ENCODE measurements around the gene SHCBP1. TPM values are rescaled to one million over a fixed set of nuclear protein-coding genes. Genes with fewer than 3 reads are reported as not detected.
"Not testable (repeated sequence)": the region's sequence is repeated elsewhere in the genome, so short reads cannot be mapped to it uniquely, and the experiment has no call there.

SHCBP1 gene
- total and polyA plus RNA-seq, 2 donors (not counting 1 experiment from before 2014, with no cell fraction given) = 1.1 to 1.7 TPM

DNA sequence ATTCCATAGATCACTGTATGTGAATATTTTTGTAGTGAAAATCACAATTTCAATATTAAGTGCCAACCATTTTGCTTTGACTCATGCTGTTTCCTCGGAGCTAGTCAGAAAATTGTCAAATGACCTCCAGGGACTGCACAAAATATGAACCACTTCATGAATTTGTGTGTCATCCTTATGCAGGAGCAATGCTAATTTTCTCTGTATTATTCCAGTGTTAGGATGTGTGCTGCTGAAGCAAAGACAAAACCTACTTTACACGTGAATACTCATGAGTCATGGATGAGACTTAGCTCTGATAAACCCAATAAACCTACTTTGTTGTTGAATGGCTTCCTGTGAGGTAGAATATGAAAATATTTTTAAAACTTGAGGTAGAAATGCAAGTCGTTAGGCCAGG lies 65.2 kb downstream of the SHCBP1 start:
- H3K9ac ChIP-seq (ENCODE audit: low read length) = no peak overlapping the region
- no peak overlapping the region for H3K4me3 ChIP-seq (ENCODE audit: control extremely low read depth in 1 of 5, extremely low read depth in 1 of 5, insufficient read depth in 1 of 5, low read depth in 2 of 5, low read length in 4 of 5)
- intact Hi-C loops (cut with micrococcal nuclease) = loop anchor here (10.0 kb wide), 1 partner anchor 369 kb away; no protein-coding TSS in a partner anchor
- H3K27me3 ChIP-seq (replicated peaks in 1 of 4; ENCODE audit: control extremely low read depth in 1 of 4, control insufficient read depth in 3 of 4, insufficient read depth in 4 of 4, low read length in 3 of 4) = no peaks in the 10 kb centered on the region
- 62% methylated on average over 2 of the region's 3 CpGs for WGBS (ENCODE audit: insufficient coverage)
- H3K27ac Mint-ChIP-seq = no peak overlapping the region
- ChIA-PET CTCF (interaction anchor here (0.9 to 7.6 kb wide), 5 partner anchors 13 to 1609 kb away, joined by 3 to 92 read pairs (median 3); no protein-coding TSS in a partner anchor), POLR2A (no interaction called here)
- H2AFZ ChIP-seq (ENCODE audit: insufficient read depth, low read depth, low read length, poor library complexity, severe bottlenecking) = no peak overlapping the region
- TF ChIP-seq, protein P1, sequence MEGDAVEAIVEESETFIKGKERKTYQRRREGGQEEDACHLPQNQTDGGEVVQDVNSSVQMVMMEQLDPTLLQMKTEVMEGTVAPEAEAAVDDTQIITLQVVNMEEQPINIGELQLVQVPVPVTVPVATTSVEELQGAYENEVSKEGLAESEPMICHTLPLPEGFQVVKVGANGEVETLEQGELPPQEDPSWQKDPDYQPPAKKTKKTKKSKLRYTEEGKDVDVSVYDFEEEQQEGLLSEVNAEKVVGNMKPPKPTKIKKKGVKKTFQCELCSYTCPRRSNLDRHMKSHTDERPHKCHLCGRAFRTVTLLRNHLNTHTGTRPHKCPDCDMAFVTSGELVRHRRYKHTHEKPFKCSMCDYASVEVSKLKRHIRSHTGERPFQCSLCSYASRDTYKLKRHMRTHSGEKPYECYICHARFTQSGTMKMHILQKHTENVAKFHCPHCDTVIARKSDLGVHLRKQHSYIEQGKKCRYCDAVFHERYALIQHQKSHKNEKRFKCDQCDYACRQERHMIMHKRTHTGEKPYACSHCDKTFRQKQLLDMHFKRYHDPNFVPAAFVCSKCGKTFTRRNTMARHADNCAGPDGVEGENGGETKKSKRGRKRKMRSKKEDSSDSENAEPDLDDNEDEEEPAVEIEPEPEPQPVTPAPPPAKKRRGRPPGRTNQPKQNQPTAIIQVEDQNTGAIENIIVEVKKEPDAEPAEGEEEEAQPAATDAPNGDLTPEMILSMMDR (IDR thresholded peaks at IDR 0.05) = no peak
- no peak for TF ChIP-seq EZH2 (IDR thresholded peaks at IDR 0.05; ENCODE audit: borderline replicate concordance, insufficient read depth, low read depth, low read length, poor library complexity, severe bottlenecking)
- ATAC-seq (ENCODE audit: low read depth) (no peak), DNase-seq (no peak)
- H3K79me2 ChIP-seq (ENCODE audit: control insufficient read depth, insufficient read depth, low read length) = no peaks in the 10 kb centered on the region
- no peaks in the 10 kb centered on the region for H3K9me3 ChIP-seq (ENCODE audit: control extremely low read depth in 1 of 3, control insufficient read depth in 2 of 3, insufficient read depth in 1 of 3, low read length in 2 of 3)
- no peak overlapping the region for H3K27ac ChIP-seq (ENCODE audit: low read length in 2 of 2)
- H3K4me3 Mint-ChIP-seq = no peak overlapping the region
- H3K27me3 Mint-ChIP-seq = peaks cover 20% of the 10 kb centered on the region
- H3K4me2 ChIP-seq (replicated peaks; ENCODE audit: low read depth, low read length, poor library complexity, severe bottlenecking) = no peak overlapping the region
- no peaks in the 10 kb centered on the region for H3K9me3 Mint-ChIP-seq (ENCODE audit: insufficient read depth)
- no peaks in the 10 kb centered on the region for H3K36me3 ChIP-seq (replicated peaks in 1 of 2; ENCODE audit: control extremely low read depth in 1 of 2, control insufficient read depth in 1 of 2, extremely low read depth in 1 of 2, insufficient read depth in 2 of 2, low read length in 1 of 2)
- no peaks in the 10 kb centered on the region for H4K20me1 ChIP-seq (ENCODE audit: control insufficient read depth, insufficient read depth, low read length, poor library complexity, severe bottlenecking)
- peaks cover 2% of the 10 kb centered on the region for H3K4me1 Mint-ChIP-seq
- no peaks in the 10 kb centered on the region for H3K4me1 ChIP-seq (ENCODE audit: control insufficient read depth in 2 of 2, insufficient read depth in 2 of 2, low read length in 2 of 2)

DNA sequence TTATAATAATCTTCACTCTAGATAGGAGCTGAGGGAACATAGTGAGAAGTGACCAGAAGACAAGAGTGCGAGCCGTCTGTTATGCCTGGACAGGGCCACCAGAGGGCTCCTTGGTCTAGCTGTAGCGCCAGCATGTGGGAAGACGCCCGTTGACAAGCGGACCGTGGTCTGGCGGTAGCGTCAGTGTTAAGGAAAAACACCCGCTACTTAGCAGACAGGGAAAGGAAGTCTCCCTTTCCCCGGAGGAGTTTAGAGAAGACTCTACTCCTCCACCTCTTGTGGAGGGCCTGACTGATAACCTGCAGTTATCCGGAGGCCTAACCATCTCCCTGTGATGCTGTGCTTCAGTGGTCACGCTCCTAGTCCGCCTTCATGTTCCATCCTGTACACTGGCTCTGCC lies 66.7 kb downstream of the SHCBP1 start:
- H3K27me3 ChIP-seq (replicated peaks in 1 of 4; ENCODE audit: control extremely low read depth in 1 of 4, control insufficient read depth in 3 of 4, insufficient read depth in 4 of 4, low read length in 3 of 4); POLR2A ChIA-PET; H3K9me3 ChIP-seq (ENCODE audit: control extremely low read depth in 1 of 3, control insufficient read depth in 2 of 3, insufficient read depth in 1 of 3, low read length in 2 of 3); H4K20me1 ChIP-seq (ENCODE audit: control insufficient read depth, insufficient read depth, low read length, poor library complexity, severe bottlenecking); H3K9me3 Mint-ChIP-seq (ENCODE audit: insufficient read depth); H3K4me1 Mint-ChIP-seq; H3K27ac Mint-ChIP-seq; H3K9ac ChIP-seq (ENCODE audit: low read length); H3K79me2 ChIP-seq (ENCODE audit: control insufficient read depth, insufficient read depth, low read length); H3K4me3 ChIP-seq (ENCODE audit: control extremely low read depth in 1 of 5, extremely low read depth in 1 of 5, insufficient read depth in 1 of 5, low read depth in 2 of 5, low read length in 4 of 5); H3K4me1 ChIP-seq (ENCODE audit: control insufficient read depth in 2 of 2, insufficient read depth in 2 of 2, low read length in 2 of 2); H3K27ac ChIP-seq (ENCODE audit: low read length in 2 of 2); ATAC-seq (ENCODE audit: low read depth); H3K36me3 ChIP-seq (replicated peaks in 1 of 2; ENCODE audit: control extremely low read depth in 1 of 2, control insufficient read depth in 1 of 2, extremely low read depth in 1 of 2, insufficient read depth in 2 of 2, low read length in 1 of 2); H3K4me3 Mint-ChIP-seq: not testable (repeated sequence)
- H3K4me2 ChIP-seq (replicated peaks; ENCODE audit: low read depth, low read length, poor library complexity, severe bottlenecking) = peak overlapping the region; percentile 28
- intact Hi-C loops (cut with micrococcal nuclease) = loop anchor here (1.0 to 10.0 kb wide), 2 partner anchors 53 to 370 kb away; no protein-coding TSS in a partner anchor
- H2AFZ ChIP-seq (ENCODE audit: insufficient read depth, low read depth, low read length, poor library complexity, severe bottlenecking) = peak overlapping the region; percentile 54
- WGBS (ENCODE audit: insufficient coverage) = 23% methylated on average over 6 of the region's 14 CpGs
- H3K27me3 Mint-ChIP-seq = peaks cover 22% of the 10 kb centered on the region
- CTCF ChIA-PET = interaction anchor here (0.8 to 7.6 kb wide), 13 partner anchors 8 to 1611 kb away, joined by 3 to 92 read pairs (median 3); no protein-coding TSS in a partner anchor
- TF ChIP-seq, protein P1 (IDR thresholded peaks at IDR 0.05) = peak; percentile 75
- DNase-seq = peak; percentile 65
